ENCODE results near the gene C2orf68. TPM values are rescaled to one million over a fixed set of nuclear protein-coding genes. Genes with fewer than 3 reads are reported as not detected.
A peak's percentile ranks its signal among the peaks of the same experiment; 100 is the strongest.

C2orf68 gene
- total and polyA plus RNA-seq, 2 of the 13 experiments (the other 11 are each of a cell fraction or from before 2014, with no cell fraction given), result 47.1 to 77.4 TPM

- TF ChIP-seq, protein P1, sequence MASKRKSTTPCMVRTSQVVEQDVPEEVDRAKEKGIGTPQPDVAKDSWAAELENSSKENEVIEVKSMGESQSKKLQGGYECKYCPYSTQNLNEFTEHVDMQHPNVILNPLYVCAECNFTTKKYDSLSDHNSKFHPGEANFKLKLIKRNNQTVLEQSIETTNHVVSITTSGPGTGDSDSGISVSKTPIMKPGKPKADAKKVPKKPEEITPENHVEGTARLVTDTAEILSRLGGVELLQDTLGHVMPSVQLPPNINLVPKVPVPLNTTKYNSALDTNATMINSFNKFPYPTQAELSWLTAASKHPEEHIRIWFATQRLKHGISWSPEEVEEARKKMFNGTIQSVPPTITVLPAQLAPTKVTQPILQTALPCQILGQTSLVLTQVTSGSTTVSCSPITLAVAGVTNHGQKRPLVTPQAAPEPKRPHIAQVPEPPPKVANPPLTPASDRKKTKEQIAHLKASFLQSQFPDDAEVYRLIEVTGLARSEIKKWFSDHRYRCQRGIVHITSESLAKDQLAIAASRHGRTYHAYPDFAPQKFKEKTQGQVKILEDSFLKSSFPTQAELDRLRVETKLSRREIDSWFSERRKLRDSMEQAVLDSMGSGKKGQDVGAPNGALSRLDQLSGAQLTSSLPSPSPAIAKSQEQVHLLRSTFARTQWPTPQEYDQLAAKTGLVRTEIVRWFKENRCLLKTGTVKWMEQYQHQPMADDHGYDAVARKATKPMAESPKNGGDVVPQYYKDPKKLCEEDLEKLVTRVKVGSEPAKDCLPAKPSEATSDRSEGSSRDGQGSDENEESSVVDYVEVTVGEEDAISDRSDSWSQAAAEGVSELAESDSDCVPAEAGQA (IDR thresholded peaks at IDR 0.05; ENCODE audit: low read depth), result no peak
- TF ChIP-seq, protein P1 (CRISPR knock-in tag; IDR thresholded peaks at IDR 0.05; ENCODE audit: borderline replicate concordance), result no peak
Observed at GRCh38 chr2:85606116-85606455, 5.8 kb downstream of the C2orf68 start (continued).

DNA sequence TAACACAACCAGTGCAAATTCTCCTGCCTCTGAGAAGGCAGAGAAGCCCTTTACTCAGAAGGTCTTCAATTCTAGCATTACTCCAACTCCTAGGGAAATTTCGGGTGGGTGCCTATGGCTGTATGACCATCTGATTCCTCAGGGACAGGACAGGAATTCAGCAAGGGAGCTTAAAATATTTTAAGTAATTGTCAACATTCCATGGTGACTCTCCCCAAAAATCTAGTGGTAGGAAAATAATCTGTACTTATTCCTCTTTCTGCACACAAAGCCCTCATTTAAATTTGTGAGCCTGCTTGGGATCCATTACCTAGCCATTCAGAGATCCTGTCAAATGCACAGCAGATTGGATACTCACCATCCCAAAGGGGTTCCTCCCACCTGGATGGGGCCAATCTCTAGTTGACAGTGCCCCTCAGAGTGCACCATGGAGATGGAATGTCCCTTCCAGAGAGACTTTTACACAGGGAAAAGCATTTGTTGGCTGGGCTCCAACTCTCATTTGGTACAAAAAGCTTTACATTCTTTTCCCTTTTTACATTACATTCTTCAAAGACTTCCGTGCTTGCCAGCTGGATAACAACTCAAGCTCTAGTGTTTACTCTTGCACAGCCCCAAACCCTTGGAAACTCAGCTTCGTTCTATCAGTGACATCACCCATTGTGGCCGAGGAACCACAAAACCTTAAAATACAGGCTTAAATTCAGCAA is 6.3 kb downstream of the C2orf68 start:
- H3K4me3 ChIP-seq (replicated peaks in 1 of 3; ENCODE audit: insufficient read depth in 1 of 3, low read depth in 2 of 3, low read length in 3 of 3), result no peak overlapping the region
- in situ Hi-C loops (cut with HindIII; ENCODE audit: extremely low pct_ligation_motif_present, low pct_unique_long_range_greater_than_20kb) (no loop called here), intact Hi-C loops (cut with micrococcal nuclease; ENCODE audit: unreplicated experiment) (no loop called here)
- no TSS peak for BruUV-seq (replicated peaks)
- DNase-seq (ENCODE audit: low spot score) (peak; percentile 87), FAIRE-seq (no peak), ATAC-seq (no peak)
- H3K27ac ChIP-seq (ENCODE audit: extremely low read length, insufficient read depth, low read length), result peak overlapping the region; percentile 26
- H3K79me2 ChIP-seq (ENCODE audit: insufficient read depth, low read length), result peaks cover 38% of the 10 kb centered on the region
- WGBS (ENCODE audit: low lambda C conversion rate), result 55% methylated on average over 4 of the region's 4 CpGs
- peaks cover 13 to 29% of the 10 kb centered on the region in 2 experiments for H3K36me3 ChIP-seq (replicated peaks in 1 of 2; ENCODE audit: control insufficient read depth in 1 of 2, insufficient read depth in 2 of 2, low read length in 2 of 2)
- CTCF ChIA-PET (ENCODE audit: low intra/inter-chr PET ratio, low total read pairs), result no interaction called here
- no peaks in the 10 kb centered on the region for H4K20me1 ChIP-seq (ENCODE audit: insufficient read depth, low read length)
- H3K27me3 ChIP-seq (ENCODE audit: control insufficient read depth in 1 of 2, insufficient read depth in 2 of 2, low read length in 2 of 2), result no peaks in the 10 kb centered on the region; a peak in 1 of 5 replicates
- H2AFZ ChIP-seq (ENCODE audit: low read length), result no peak overlapping the region
- peaks cover 79% of the 10 kb centered on the region for H3K4me1 ChIP-seq (ENCODE audit: insufficient read depth, low read length)
- H3K4me2 ChIP-seq (ENCODE audit: low read depth, low read length), result peak overlapping the region; percentile 86
- POLR2A ChIA-PET, result interaction anchor here (0.6 to 25.9 kb wide), 10 partner anchors 11 to 240 kb away, joined by 3 to 795 read pairs (median 10); partner anchors contain the start of genes GGCX, MAT2A, RNF181 and SH2D6
- H3K9ac ChIP-seq (ENCODE audit: insufficient read depth, low read depth, low read length), result peak overlapping the region; percentile 4; the same call in 1 of the 2 replicates
- H3K9me3 ChIP-seq (ENCODE audit: low read length), result no peaks in the 10 kb centered on the region
- TF ChIP-seq NFYC (CRISPR knock-in tag; IDR thresholded peaks at IDR 0.05) (no peak), RARA (CRISPR knock-in tag; IDR thresholded peaks at IDR 0.05) (peak; percentile 35; the same call in 1 of the 2 replicates), ARNTL (CRISPR knock-in tag; IDR thresholded peaks at IDR 0.05) (no peak), MYNN (CRISPR knock-in tag; IDR thresholded peaks at IDR 0.05; ENCODE audit: low read depth) (peak; percentile 57; the same call in 1 of the 2 replicates), SALL1 (CRISPR knock-in tag; IDR thresholded peaks at IDR 0.05) (no peak), GABPB1 (CRISPR knock-in tag; IDR thresholded peaks at IDR 0.05) (no peak), NR2C2 (CRISPR knock-in tag; IDR thresholded peaks at IDR 0.05; ENCODE audit: borderline replicate concordance) (no peak), ASH2L (IDR thresholded peaks at IDR 0.05; ENCODE audit: insufficient read length, low read depth, low read length) (peak; percentile 58), ZNF614 (CRISPR knock-in tag; IDR thresholded peaks at IDR 0.05; ENCODE audit: borderline replicate concordance) (no peak), ZBTB43 (CRISPR knock-in tag; conservative IDR thresholded peaks at IDR 0.05) (no peak), HNF4A (CRISPR knock-in tag; IDR thresholded peaks at IDR 0.05) (no peak), ZNF557 (CRISPR knock-in tag; IDR thresholded peaks at IDR 0.05) (no peak), ZNF260 (CRISPR knock-in tag; IDR thresholded peaks at IDR 0.05; ENCODE audit: borderline replicate concordance, low read depth) (no peak), NFE2L1 (CRISPR knock-in tag; IDR thresholded peaks at IDR 0.05; ENCODE audit: borderline replicate concordance) (no peak)
